Heart left ventricle (tissue), 16 donors: ENCODE measurements around the gene ATP9B. TPM values are rescaled to one million over a fixed set of nuclear protein-coding genes. Genes with fewer than 3 reads are reported as not detected.

Source experiments
- ATAC-seq, 4 donors: fragments of 200-7000 bp; cut with Tn5 transposase; one replicate each; pipeline ENCODE4 v1.9.1; 2020 to 2022; ENCODE audit warnings: moderate library complexity in 4 of 4, mild to moderate bottlenecking in 3 of 4, moderate number of reproducible peaks in 1 of 4
- DNase-seq, 5 donors: peaks; one replicate each; pipeline ENCODE4 v3.0.0-alpha.2; 2020
- H3K27ac ChIP-seq, 12 donors: fragments of 200-600 bp; sonication (generic) in 4 of 12; one replicate each; pipeline versions ENCODE4 v1.5.0 to v1.8.0; 2016 to 2022; ENCODE audit warnings: mild to moderate bottlenecking in 2 of 12
- H3K27me3 ChIP-seq, 9 donors: fragments of 200-600 bp; sonication (generic) in 2 of 9; one replicate each; pipeline versions ENCODE4 v1.5.1 to v1.8.0; 2016 to 2022; ENCODE audit warnings: mild to moderate bottlenecking in 3 of 9
- H3K36me3 ChIP-seq, 9 donors: fragments of 200-600 bp; sonication (generic) in 2 of 9; one replicate each; pipeline versions ENCODE4 v1.5.0 to v1.8.0; 2018 to 2022; ENCODE audit warnings: mild to moderate bottlenecking in 2 of 9
- H3K4me1 ChIP-seq, 12 donors: fragments of 200-600 bp; sonication (generic) in 4 of 12; one replicate each; pipeline versions ENCODE4 v1.5.0 to v1.8.0; 2016 to 2022; ENCODE audit warnings: mild to moderate bottlenecking in 3 of 12
- H3K4me3 ChIP-seq, 12 donors: fragments of 200-600 bp; sonication (generic) in 4 of 12; one replicate each; pipeline versions ENCODE4 v1.5.0 to v1.8.0; 2017 to 2022; ENCODE audit warnings: mild to moderate bottlenecking in 9 of 12, moderate library complexity in 4 of 12
- H3K9me3 ChIP-seq, 12 donors: fragments of 200-600 bp; sonication (generic) in 4 of 12; one replicate each; pipeline versions ENCODE4 v1.5.0 to v1.8.0; 2016 to 2022; ENCODE audit warnings: mild to moderate bottlenecking in 1 of 12
- POLR2A ChIP-seq, 2 donors: fragments of 450-650 bp; IDR thresholded peaks; one replicate each; pipeline ENCODE4 v1.6.1; 2017; ENCODE audit warnings: antibody characterized with exemption in 2 of 2, mild to moderate bottlenecking in 2 of 2, moderate library complexity in 2 of 2
- WGBS, 4 donors: extraction: QIAGEN DNeasy Blood & Tissue Kit in 2 of 4; methylation state at CpG; one replicate each; pipeline versions ENCODE4 v1.1.5 to v1.1.7; 2013 to 2018; 5-methylcytosine and 5-hydroxymethylcytosine counted together
- intact Hi-C, 10 donors: fragments of 100-400 bp; cut with DNase I; formaldehyde crosslinking; loops; one replicate each; pipeline versions ENCODE4 v1.11.1 to v1.14.2; 2022
- polyA plus RNA-seq, 2 donors: library from polyadenylated mRNA; stranded (reverse); fragments of 200-250 nt; gene quantifications; one replicate each; pipeline ENCODE4 v1.2.3, GENCODE V29; 2013
- total RNA-seq, 9 donors: library from RNA; depleted of rRNA in 2 of 9; stranded (reverse); fragments of >200 nt in 2 of 9; fragmentation: NEBNext Ultra II Directional in 3 of 9; extraction: Animal tissue kit (Norgen Biotek cat#: 25700) in 3 of 9; gene quantifications; one replicate each; pipeline versions ENCODE4 v1.1.0 to v1.2.4, GENCODE V29; 2016 to 2023
- TF ChIP-seq, protein P1 (sequence below), 12 donors: fragments of 200-600 bp; sonication (generic) in 4 of 12; IDR thresholded peaks; one replicate each; pipeline versions ENCODE4 v1.5.0 to v1.8.0; 2018 to 2022; ENCODE audit warnings: antibody characterized with exemption in 12 of 12, mild to moderate bottlenecking in 5 of 12
- donor health status: ischemic (EF 13 %, LVEDD 7.1; RV severe dilation, severe dysfunction).
- donor health status: healthy with polysubstance abuse.
- donor health status: DM: no; HTN: yes; CAD: no.
- donor health status: DM: no; HTN: no; CAD: no.
- donor health status: ischemic (EF 25% LVEDD 6.9; RV normal size, moderate dysfunction).
- donor health status: ischemic (EF 25% LVEDD 5.7; RV mildly dilated, moderate dysfunction).
- donor health status: healthy.
- donor health status: DM: yes; HTN: yes; CAD: no.
- donor health status: ischemic (EF 35%, LVEDD 5.7; RV mildly dilated, moderate dysfunction).
- donor health status: nonischemic (EF 11% LVEDD 7.7; RV severe dilation, severe dysfunction).
- donor health status: DM: yes; HTN: yes; CAD: no.
- donor health status: PGD.
- donor health status: ischemic (EF 29% LVEDD 5.4; RV normal size, mild dysfunction).
- donor health status: nonischemic (EF 23%, LVEDD 6.1; RV moderate dilation, normal function).

The ATP9B gene
- total and polyA plus RNA-seq, 11 donors: 7.4 to 23.9 (median 12.8) TPM

DNA sequence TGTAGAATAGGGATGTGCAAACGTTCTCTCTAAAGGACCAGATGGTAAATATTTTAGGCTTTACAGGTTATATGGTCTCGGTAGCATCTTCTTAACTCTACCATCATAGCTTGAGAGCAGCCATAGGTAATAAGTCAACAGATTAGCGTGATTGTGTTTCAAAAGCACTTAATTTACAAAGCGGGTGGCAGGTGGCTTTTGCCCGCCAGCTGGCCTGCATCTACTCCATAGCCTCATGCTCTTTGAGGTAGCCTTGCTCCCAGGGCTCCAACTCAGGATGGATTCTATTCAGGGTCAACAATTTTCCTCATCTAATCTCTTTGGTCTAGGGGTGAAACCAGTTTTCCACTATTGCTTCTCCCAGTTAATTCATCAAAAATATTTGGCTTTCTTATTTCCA, 5.0 kb upstream of the ATP9B start:
- Histone ChIP-seq H3K4me3 (no peak overlapping the region), H3K27ac (no peak overlapping the region), H3K9me3 (peaks cover 0 to 14% (median 0%) of the 10 kb centered on the region in 12 donors), H3K4me1 (peaks cover 0 to 8% (median 0%) of the 10 kb centered on the region in 12 donors), H3K27me3 (no peaks in the 10 kb centered on the region), H3K36me3 (no peaks in the 10 kb centered on the region)
- DNase-seq (no peak), ATAC-seq (no peak)
- TF ChIP-seq, protein P1, sequence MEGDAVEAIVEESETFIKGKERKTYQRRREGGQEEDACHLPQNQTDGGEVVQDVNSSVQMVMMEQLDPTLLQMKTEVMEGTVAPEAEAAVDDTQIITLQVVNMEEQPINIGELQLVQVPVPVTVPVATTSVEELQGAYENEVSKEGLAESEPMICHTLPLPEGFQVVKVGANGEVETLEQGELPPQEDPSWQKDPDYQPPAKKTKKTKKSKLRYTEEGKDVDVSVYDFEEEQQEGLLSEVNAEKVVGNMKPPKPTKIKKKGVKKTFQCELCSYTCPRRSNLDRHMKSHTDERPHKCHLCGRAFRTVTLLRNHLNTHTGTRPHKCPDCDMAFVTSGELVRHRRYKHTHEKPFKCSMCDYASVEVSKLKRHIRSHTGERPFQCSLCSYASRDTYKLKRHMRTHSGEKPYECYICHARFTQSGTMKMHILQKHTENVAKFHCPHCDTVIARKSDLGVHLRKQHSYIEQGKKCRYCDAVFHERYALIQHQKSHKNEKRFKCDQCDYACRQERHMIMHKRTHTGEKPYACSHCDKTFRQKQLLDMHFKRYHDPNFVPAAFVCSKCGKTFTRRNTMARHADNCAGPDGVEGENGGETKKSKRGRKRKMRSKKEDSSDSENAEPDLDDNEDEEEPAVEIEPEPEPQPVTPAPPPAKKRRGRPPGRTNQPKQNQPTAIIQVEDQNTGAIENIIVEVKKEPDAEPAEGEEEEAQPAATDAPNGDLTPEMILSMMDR (IDR thresholded peaks at IDR 0.05): no peak
- no peak for TF ChIP-seq POLR2A (IDR thresholded peaks at IDR 0.05)
- intact Hi-C loops: loop anchor here in 2 of 10 donors (10.0 kb wide), 2 partner anchors 111 to 181 kb away; no protein-coding TSS in a partner anchor
- WGBS, 4 donors: 81 to 86% (median 83%) methylated on average over 5 of the region's 5 CpGs

DNA sequence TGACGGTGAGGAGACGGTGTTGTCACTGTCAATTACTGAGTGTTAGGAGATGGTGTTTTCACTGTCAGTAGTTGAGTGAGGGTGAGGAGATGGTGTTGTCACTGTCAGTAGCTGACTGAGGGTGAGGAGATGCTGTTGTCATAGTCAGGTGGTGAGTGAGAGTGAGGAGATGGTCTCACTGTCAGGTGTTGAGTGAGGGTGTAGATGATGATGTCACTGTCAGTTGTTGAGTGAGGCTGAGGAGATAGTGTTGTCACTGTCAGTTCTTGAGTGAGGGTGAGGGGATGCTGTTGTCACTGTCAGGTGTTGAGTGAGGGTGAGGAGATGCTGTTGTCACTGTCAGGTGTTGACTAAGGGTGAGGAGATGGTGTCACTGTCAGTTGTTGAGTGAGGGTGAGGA, 3.4 kb upstream of the ATP9B start:
- ATAC-seq: no peak
- H3K27ac ChIP-seq: no peak overlapping the region
- TF ChIP-seq, protein P1 (IDR thresholded peaks at IDR 0.05): no peak
- no peak for TF ChIP-seq POLR2A (IDR thresholded peaks at IDR 0.05)
- no peaks in the 10 kb centered on the region for H3K27me3 ChIP-seq
- H3K36me3 ChIP-seq: no peaks in the 10 kb centered on the region
- peaks cover 0 to 18% (median 9%) of the 10 kb centered on the region in 12 donors for H3K4me1 ChIP-seq
- intact Hi-C loops: loop anchor here in 3 of 10 donors (5.0 to 10.0 kb wide), 5 partner anchors 101 to 1041 kb away; partner anchors contain the start of gene ADNP2 (in 1 of the 3)
- DNase-seq: no peak
- H3K4me3 ChIP-seq: no peak overlapping the region
- H3K9me3 ChIP-seq: peaks cover 0 to 14% (median 0%) of the 10 kb centered on the region in 12 donors
- WGBS, 4 donors: 70 to 81% (median 81%) methylated on average over 2 of the region's 2 CpGs

DNA sequence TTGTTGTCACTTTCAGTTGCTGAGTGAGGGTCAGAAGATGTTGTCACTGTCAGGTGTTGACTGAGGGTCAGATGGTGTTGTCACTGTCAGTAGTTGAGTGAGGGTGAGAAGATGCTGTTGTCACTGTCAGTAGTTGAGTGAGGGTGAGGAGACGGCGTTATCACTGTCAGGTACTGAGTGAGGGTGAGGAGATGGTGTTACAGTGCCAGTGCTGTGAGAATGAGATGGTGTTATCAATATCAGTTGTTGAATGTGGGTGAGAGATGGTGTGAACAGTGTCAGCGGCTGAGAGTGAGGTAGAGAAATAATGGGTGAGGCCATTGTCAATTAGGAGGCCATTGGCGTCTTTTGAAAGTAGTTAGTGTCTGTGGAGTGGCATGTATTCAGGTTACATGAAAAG, 1.6 kb upstream of the ATP9B start:
- intact Hi-C loops: loop anchor here in 3 of 10 donors (5.0 to 10.0 kb wide), 5 partner anchors 100 to 1040 kb away; partner anchors contain the start of gene ADNP2 (in 1 of the 3)
- Histone ChIP-seq H3K4me3 (no peak overlapping the region), H3K27me3 (no peaks in the 10 kb centered on the region), H3K27ac (peak overlapping the region in 1 of 12 donors; percentile 98), H3K36me3 (no peaks in the 10 kb centered on the region), H3K4me1 (peaks cover 0 to 26% (median 17%) of the 10 kb centered on the region in 12 donors), H3K9me3 (peaks cover 0 to 14% (median 0%) of the 10 kb centered on the region in 12 donors)
- ATAC-seq (no peak), DNase-seq (no peak)
- WGBS, 4 donors: 79 to 87% (median 84%) methylated on average over 4 of the region's 4 CpGs
- TF ChIP-seq, protein P1 (IDR thresholded peaks at IDR 0.05): no peak
- TF ChIP-seq POLR2A (IDR thresholded peaks at IDR 0.05): no peak

DNA sequence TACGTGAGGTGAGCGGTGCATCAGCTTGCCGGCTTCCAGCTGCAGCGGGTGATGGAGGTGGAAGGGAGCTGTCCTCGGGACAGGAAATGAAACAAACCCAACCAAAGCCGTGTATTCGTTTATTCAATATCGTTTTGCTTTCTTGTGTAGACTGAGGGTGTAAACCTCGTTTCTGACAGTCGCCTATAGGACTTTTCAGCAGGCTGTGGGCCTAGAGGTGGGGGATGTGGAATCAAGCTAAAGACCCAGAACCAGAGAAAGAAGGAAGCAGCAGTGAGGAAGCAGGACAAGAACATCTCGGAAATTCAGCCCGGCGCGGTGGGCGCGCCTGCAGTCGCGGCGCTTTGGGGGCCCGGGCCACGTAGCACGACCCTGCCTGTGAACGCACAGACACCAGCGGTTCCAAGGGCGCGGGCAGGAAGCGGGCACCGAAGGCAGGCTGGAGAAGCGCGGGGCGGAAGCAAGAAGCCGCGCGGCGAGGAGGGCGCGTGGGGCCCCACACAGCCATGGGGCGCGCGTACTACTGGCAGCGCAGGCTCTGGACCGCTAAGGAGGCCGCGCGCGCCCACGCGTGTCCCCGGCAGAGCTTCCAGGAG, 755 bp upstream of the ATP9B start:
- peaks cover 0 to 26% (median 17%) of the 10 kb centered on the region in 12 donors for H3K4me1 ChIP-seq
- 11 to 45% (median 19%) methylated on average over 18 to 49 of the region's 49 CpGs for WGBS, 4 donors
- DNase-seq (no peak), ATAC-seq (no peak)
- intact Hi-C loops: loop anchor here in 3 of 10 donors (5.0 to 10.0 kb wide), 5 partner anchors 99 to 1039 kb away; partner anchors contain the start of gene ADNP2 (in 1 of the 3)
- H3K36me3 ChIP-seq: no peaks in the 10 kb centered on the region
- peak overlapping the region; percentile 57 to 98 (median 91) for H3K27ac ChIP-seq
- H3K27me3 ChIP-seq: no peaks in the 10 kb centered on the region
- TF ChIP-seq POLR2A (IDR thresholded peaks at IDR 0.05): no peak
- TF ChIP-seq, protein P1 (IDR thresholded peaks at IDR 0.05): no peak
- peak overlapping the region; percentile 32 to 100 (median 85) for H3K4me3 ChIP-seq
- H3K9me3 ChIP-seq: peaks cover 0 to 14% (median 0%) of the 10 kb centered on the region in 12 donors
